M059J (cell line): ENCODE results near the gene SDHAF3. TPM values are rescaled to one million over a fixed set of nuclear protein-coding genes. Genes with fewer than 3 reads are reported as not detected.

Experiments
- DNase-seq: peaks from one replicate; pipeline ENCODE4 v3.0.0-alpha.2; 2012; ENCODE audit warnings: low read depth
- total RNA-seq: library from RNA; depleted of rRNA; stranded (reverse); fragments of >200 nt; shearing (Covaris generic); gene quantifications from 2 replicates; pipeline ENCODE4 v1.2.3, GENCODE V29; 2014; rRNA removed

The SDHAF3 gene
- total RNA-seq, 1 experiment from 2014 or later, result 24.5 TPM

- no peak for DNase-seq
Observed at GRCh38 chr7:97218767-97219166, 101.3 kb downstream of the SDHAF3 start.

- no peak for DNase-seq
Observed at GRCh38 chr7:97219237-97219636, 101.7 kb downstream of the SDHAF3 start.

- DNase-seq, result no peak
Observed at GRCh38 chr7:97224316-97224715, 106.8 kb downstream of the SDHAF3 start.

DNA sequence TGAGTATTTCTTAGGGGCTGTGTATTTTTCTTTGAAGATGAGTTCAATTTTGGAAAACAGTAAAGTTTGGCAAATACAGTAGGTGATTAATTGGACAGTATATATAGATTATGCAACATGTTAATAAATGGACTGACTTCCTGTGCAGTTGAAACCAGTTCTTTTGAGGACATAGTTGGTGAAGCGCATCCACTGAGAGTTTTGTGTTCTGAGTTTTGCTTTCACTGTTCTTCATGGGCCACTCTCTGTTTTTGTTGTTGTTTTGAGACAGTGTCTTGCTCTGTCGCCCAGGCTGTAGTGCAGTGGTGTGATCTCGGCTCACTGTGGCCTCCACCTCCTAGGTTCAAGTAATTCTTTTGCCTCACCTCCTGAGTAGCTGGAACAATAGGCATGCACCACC is 109.0 kb downstream of the SDHAF3 start:
- no peak for DNase-seq

Other genes with a start within 250 kb of the SDHAF3 start
- gene DLX6, start 112.1 kb upstream of the SDHAF3 start, total RNA-seq, result 0.22 and 1.6 TPM in 2 replicates
- gene DLX5, start 92.9 kb upstream of the SDHAF3 start, total RNA-seq, result 0.98 and 1.2 TPM in 2 replicates